Right forelimb (tissue), 1 donor: ENCODE measurements around the gene MTHFR.

Experiments
- DNase-seq: peaks from one replicate; pipeline ENCODE4 v3.0.0-alpha.2; 2018

MTHFR gene

GRCh38 chr1:11796036-11796828 is 9.5 kb downstream of the MTHFR start:
- DNase-seq: no peak

DNA sequence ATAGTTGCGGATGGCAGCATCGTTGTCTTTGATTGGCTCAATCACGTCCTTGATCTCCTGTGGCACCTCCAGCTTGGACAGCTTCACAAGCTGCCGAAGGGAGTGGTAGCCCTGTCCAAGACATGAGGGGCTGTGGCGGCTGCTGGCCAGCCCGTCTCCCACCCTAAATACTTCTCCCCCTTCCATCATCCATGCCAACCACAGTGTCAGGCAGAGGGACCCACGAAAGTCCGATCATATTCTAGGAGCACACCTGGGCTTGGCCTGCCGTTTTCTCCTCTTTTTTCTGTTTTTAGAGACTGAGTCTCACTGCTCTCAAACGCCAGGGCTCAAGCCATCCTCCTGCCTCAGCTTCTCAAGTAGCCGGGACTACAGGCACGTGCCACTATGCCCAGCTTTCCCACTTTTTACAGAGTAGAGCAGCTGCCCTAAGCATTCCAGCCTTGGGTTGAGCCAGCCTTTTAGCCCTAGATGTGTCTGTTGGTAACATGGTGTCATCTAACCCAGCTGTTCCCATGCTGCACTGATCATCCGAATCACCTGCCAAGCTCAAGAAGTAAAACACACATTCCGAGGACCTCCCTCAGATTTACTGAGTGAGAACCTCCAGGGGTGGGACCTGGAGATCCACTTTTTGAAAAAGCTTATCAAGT is 10.4 kb downstream of the MTHFR start:
- DNase-seq: no peak

GRCh38 chr1:11794446-11795237 is 11.1 kb downstream of the MTHFR start:
- no peak for DNase-seq

- DNase-seq: no peak
Observed at GRCh38 chr1:11793819-11794218, 11.9 kb downstream of the MTHFR start.

- DNase-seq: no peak
Observed at GRCh38 chr1:11792106-11792505, 13.7 kb downstream of the MTHFR start.

DNA sequence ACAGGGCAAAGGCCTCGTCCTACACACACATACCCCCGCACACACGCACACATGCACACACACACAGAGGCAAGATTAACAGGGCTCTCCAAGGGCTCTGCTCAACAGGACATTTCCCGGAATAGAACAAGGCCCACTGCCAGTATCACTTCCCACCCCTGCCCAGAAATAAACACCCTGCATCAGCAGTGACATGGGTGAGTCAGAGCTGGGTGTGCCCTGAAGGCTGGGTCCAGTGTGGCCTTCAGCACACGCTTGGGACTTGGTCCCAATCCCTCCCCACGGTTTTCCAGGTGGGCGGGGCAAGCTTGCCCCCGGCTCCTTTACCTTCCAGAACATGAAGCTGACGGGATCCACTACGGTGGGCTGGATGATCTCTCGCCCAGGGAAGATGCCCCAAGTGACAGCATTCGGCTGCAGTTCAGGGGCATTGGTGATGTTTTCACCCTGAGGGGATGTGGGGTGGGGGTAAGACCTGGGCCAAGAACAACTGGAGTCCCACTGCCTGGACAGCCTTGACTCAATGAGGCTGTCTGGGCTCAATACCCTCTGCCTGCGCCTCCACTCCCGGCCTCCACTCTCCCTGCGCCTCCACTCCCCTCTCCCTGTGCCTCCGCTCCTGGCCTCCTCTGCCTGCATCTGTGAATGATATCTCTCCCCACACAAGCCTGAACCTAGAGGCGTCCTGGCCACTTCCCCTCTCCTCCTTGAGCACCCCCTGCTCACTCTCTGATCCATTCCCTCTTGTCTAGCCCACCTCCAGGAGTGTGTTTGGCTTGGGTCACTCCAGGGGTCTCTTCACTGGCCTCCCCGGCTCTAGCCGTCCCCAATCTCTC is 14.7 kb downstream of the MTHFR start:
- DNase-seq: peak; percentile 73

- DNase-seq: no peak
Observed at GRCh38 chr1:11790101-11790879, 15.5 kb downstream of the MTHFR start.

DNA sequence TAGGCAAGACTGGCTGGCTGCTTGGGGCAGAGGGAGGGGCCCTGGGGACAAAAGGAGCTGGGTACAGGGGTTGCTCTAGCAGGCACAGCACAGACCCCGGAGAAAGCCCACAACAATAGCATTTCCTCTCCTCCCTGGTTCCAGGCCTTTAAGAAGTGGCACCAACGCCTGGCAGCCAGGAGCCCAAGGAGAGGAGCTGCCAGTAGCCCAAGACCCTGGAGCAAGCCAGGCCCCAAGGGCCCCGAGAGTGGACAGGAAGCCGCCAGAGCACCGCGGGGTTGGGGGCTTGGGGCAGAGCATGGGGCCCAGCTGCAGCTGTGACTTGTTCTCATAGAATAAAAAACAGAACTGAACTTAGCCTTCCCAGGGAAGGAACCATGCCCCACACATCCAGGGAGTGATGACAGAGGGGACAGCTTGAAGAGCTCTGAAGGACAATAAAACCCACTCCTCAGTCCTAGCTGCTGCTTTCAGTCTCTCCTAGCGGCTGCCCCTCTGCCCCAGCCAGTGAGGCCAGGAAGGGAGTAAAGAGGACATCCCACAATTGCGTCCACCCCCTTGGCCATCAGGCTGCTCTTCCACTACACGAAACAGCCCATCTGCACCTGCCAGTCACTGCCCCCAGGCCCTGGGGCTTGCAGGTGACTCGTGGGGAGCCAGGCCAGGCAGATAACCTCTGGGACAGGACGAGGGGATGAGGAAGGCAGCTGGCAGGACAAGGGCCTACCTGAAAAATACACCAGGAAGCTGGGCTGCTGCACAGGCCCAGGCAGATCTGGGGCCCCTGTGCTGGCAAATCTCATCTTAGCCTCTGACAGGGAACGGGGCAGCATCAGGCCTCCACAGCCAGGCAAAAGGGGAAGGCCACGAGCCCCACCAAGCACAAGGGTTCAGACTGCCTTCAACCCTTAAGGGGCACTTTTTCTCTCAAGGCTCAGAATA is 16.4 kb downstream of the MTHFR start:
- DNase-seq: no peak

DNA sequence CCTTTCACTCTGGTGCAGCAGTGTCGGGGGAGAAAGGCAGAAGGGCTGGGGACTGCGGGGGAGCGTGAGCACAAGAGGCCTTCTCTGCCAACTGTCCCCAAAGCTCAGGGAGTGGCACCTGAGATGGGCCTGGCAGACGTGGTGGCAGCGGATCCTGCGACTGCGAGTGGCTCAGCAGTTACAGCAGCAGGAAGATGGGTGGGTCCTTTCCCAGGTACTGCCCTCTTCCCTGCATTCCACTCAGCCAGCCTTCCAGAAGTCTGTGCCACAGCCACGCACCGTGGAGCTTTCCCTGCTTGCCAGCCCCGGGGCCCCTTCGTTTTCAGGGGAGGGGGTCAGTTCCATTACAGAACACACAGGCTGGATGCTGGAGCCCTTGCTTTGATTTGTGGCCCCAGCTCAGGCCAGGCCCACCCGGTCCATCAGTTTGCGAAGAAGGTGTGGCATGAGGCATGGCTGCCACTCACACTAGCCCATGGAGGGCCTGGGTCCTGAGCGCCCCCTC is 17.2 kb downstream of the MTHFR start:
- DNase-seq: no peak

GRCh38 chr1:11787804-11788436 is 17.8 kb downstream of the MTHFR start:
- DNase-seq: no peak

GRCh38 chr1:11787251-11787803 is 18.4 kb downstream of the MTHFR start:
- no peak for DNase-seq

- DNase-seq: no peak
Observed at GRCh38 chr1:11786168-11786567, 19.6 kb downstream of the MTHFR start.

GRCh38 chr1:11784993-11785769 is 20.6 kb downstream of the MTHFR start:
- DNase-seq: peak; percentile 77

- DNase-seq: no peak
Observed at GRCh38 chr1:11784256-11784992, 21.3 kb downstream of the MTHFR start.

DNA sequence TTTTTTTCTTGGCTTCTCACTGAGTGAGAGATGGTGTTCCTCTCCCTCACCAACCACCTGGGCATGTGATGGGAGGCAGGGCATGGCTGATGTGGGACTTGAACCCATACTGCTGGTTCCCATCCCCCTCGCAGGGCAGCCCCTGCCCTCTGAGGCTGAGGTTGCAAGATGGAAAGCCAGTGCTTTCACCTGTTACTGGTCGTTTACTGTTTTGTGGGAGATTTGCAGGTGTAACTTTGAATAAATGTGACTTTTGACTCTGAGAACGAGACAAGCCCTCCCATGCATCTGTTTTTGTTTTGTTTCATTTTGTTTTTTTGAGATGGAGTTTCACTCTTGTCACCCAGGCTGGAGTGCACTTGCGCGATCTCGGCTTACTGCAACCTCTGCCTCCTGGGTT is 22.2 kb downstream of the MTHFR start:
- DNase-seq: no peak

GRCh38 chr1:11782127-11782708 is 23.5 kb downstream of the MTHFR start:
- no peak for DNase-seq

DNA sequence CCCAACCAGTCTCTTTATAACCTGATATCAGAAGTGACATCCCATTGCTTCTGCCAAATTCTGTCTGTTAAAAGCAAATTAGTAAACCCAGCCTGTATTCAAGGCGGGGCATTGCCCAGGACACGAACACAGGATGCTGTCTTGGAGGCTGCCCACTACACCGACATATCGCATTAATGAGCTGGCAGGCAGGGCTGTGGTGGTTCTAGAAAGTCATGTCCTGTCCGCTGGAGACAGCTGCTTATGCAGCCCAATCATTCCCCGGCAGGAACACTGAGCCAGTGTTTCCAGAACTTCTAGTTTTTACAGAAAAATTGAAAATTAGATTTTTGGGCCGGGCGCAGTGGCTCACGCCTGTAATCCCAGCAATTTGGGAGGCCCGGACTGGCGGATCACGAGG is 24.5 kb downstream of the MTHFR start:
- no peak for DNase-seq
